LoVo (cell line): ENCODE measurements around the gene SLC26A1.

Experiments used
- DNase-seq: peaks from one replicate; pipeline ENCODE4 v3.0.0-alpha.2; 2016; ENCODE audit warnings: low spot score

Gene SLC26A1

GRCh38 chr4:1028574-1029220 lies 35.5 kb upstream of the SLC26A1 start:
- no peak for DNase-seq

GRCh38 chr4:1027915-1028238 lies 34.7 kb upstream of the SLC26A1 start:
- no peak for DNase-seq

- no peak for DNase-seq
These were observed 34.2 kb upstream of the SLC26A1 start for GRCh38 chr4:1027219-1027914.

- DNase-seq: no peak
These were observed 32.9 kb upstream of the SLC26A1 start for GRCh38 chr4:1026115-1026514.

- no peak for DNase-seq
These were observed 31.8 kb upstream of the SLC26A1 start for GRCh38 chr4:1024882-1025545.

- no peak for DNase-seq
These were observed 30.9 kb upstream of the SLC26A1 start for GRCh38 chr4:1023895-1024740.

GRCh38 chr4:1023075-1023640 lies 30.0 kb upstream of the SLC26A1 start:
- DNase-seq: no peak

- no peak for DNase-seq
These were observed 29.5 kb upstream of the SLC26A1 start for GRCh38 chr4:1022739-1023066.

GRCh38 chr4:1022051-1022738 lies 29.0 kb upstream of the SLC26A1 start:
- no peak for DNase-seq

- no peak for DNase-seq
These were observed 28.3 kb upstream of the SLC26A1 start for GRCh38 chr4:1021386-1022050.

GRCh38 chr4:1019729-1020470 lies 26.7 kb upstream of the SLC26A1 start:
- no peak for DNase-seq

- DNase-seq: no peak
These were observed 26.1 kb upstream of the SLC26A1 start for GRCh38 chr4:1019320-1019719.

- no peak for DNase-seq
These were observed 25.2 kb upstream of the SLC26A1 start for GRCh38 chr4:1018147-1019020.

GRCh38 chr4:1017706-1018105 lies 24.5 kb upstream of the SLC26A1 start:
- DNase-seq: no peak

GRCh38 chr4:1017211-1017610 lies 24.0 kb upstream of the SLC26A1 start:
- no peak for DNase-seq

GRCh38 chr4:1015746-1016145 lies 22.5 kb upstream of the SLC26A1 start:
- no peak for DNase-seq

- DNase-seq: no peak
These were observed 22.0 kb upstream of the SLC26A1 start for GRCh38 chr4:1015179-1015578.

- no peak for DNase-seq
These were observed 21.3 kb upstream of the SLC26A1 start for GRCh38 chr4:1014291-1015167.
